ENCODE data around the gene IRF9.

Gene IRF9

GRCh38 chr14:24149302-24149969, 11.6 kb upstream of the IRF9 start:
- DNase-seq, result no peak

GRCh38 chr14:24150061-24150460, 11.0 kb upstream of the IRF9 start:
- no peak for DNase-seq

- no peak for DNase-seq
Measured at GRCh38 chr14:24150567-24150966, 10.5 kb upstream of the IRF9 start.

- no peak for DNase-seq
Measured at GRCh38 chr14:24150993-24151392, 10.1 kb upstream of the IRF9 start.

GRCh38 chr14:24151404-24152080, 9.5 kb upstream of the IRF9 start:
- DNase-seq, result no peak

- DNase-seq, result no peak
Measured at GRCh38 chr14:24155100-24155499, 6.0 kb upstream of the IRF9 start.

GRCh38 chr14:24156840-24157239, 4.2 kb upstream of the IRF9 start:
- DNase-seq, result no peak

- DNase-seq, result no peak
Measured at GRCh38 chr14:24157331-24157730, 3.7 kb upstream of the IRF9 start.

- DNase-seq, result no peak
Measured at GRCh38 chr14:24159777-24160498, 1.1 kb upstream of the IRF9 start.

- no peak for DNase-seq
Measured at GRCh38 chr14:24160499-24160849, 591 bp upstream of the IRF9 start.

- DNase-seq, result no peak
Measured at GRCh38 chr14:24162093-24162492, 1.0 kb downstream of the IRF9 start.

- DNase-seq, result no peak
Measured at GRCh38 chr14:24164518-24164991, 3.5 kb downstream of the IRF9 start.

- no peak for DNase-seq
Measured at GRCh38 chr14:24165785-24166184, 4.7 kb downstream of the IRF9 start.

GRCh38 chr14:24167469-24168114, 6.5 kb downstream of the IRF9 start:
- no peak for DNase-seq

- DNase-seq, result no peak
Measured at GRCh38 chr14:24171422-24172260, 10.6 kb downstream of the IRF9 start, which contains the start of gene REC8. REC8 (plus strand) TSS chr14:24172080; CDS start chr14:24172553, 473 bp downstream.

- no peak for DNase-seq
Measured at GRCh38 chr14:24172261-24172860, 11.3 kb downstream of the IRF9 start.

- no peak for DNase-seq
Measured at GRCh38 chr14:24172871-24173281, 11.8 kb downstream of the IRF9 start.

GRCh38 chr14:24176599-24176998, 15.5 kb downstream of the IRF9 start:
- no peak for DNase-seq

GRCh38 chr14:24177041-24177825, 16.2 kb downstream of the IRF9 start:
- DNase-seq, result no peak

- no peak for DNase-seq
Measured at GRCh38 chr14:24177891-24178290, 16.8 kb downstream of the IRF9 start.
